Mucosa of descending colon (tissue), 3 donors: ENCODE measurements around the gene LARP1. TPM values are rescaled to one million over a fixed set of nuclear protein-coding genes. Genes with fewer than 3 reads are reported as not detected.

ENCODE experiments used
- ATAC-seq: fragments of 200-7000 bp; cut with Tn5 transposase; one replicate; pipeline ENCODE4 v1.9.1; 2020; ENCODE audit warnings: mild to moderate bottlenecking, moderate library complexity
- DNase-seq, 3 donors: peaks; one replicate each; pipeline ENCODE4 v3.0.0-alpha.2; 2020
- H3K36me3 ChIP-seq: fragments of 200-600 bp; one replicate; pipeline ENCODE4 v1.8.0; 2021; ENCODE audit warnings: low read depth, mild to moderate bottlenecking
- H3K4me1 ChIP-seq: fragments of 200-600 bp; one replicate; pipeline ENCODE4 v1.8.0; 2021; ENCODE audit warnings: low read depth, mild to moderate bottlenecking
- H3K4me3 ChIP-seq: fragments of 200-600 bp; one replicate; pipeline ENCODE4 v1.8.0; 2021; ENCODE audit warnings: mild to moderate bottlenecking
- H3K9me3 ChIP-seq: fragments of 200-600 bp; one replicate; pipeline ENCODE4 v1.8.0; 2021; ENCODE audit warnings: mild to moderate bottlenecking
- intact Hi-C, 2 donors: fragments of 100-400 bp; cut with DNase I in 1 of 2; cut with micrococcal nuclease in 1 of 2; formaldehyde crosslinking; loops; one replicate each; pipeline versions ENCODE4 v1.11.0 to v1.11.1; 2022; cut with DNase I, micrococcal nuclease
- long read RNA-seq, 2 donors: library from polyadenylated mRNA; unstranded; transcript quantifications; one replicate each; pipeline ENCODE4 v2.0.0, GENCODE V29; 2019 to 2021
- total RNA-seq, 3 donors: library from RNA; stranded (reverse); fragmentation: NEBNext Ultra II Directional in 2 of 3; extraction: Animal tissue kit (Norgen Biotek cat#: 25700) in 2 of 3; gene quantifications; one replicate each; pipeline versions ENCODE4 v1.2.1 to v1.2.4, GENCODE V29; 2021 to 2023
- TF ChIP-seq, protein P1 (sequence below): fragments of 200-600 bp; IDR thresholded peaks from one replicate; pipeline ENCODE4 v1.8.0; 2022; ENCODE audit warnings: antibody characterized with exemption, mild to moderate bottlenecking
- donor health status: DM: no; HTN: no; CAD: no; lungs with moderate emphysema.
- donor health status: DM: no; HTN: no; CAD: no.
- donor health status: DM: no; HTN: yes; CAD: no.

LARP1 gene
- total RNA-seq = 100 to 1,000 TPM; 127 to 157 (median 140) TPM
- long read RNA-seq, donor 1, partial matches to known transcripts = 15 of 54 reads
- long read RNA-seq, donor 1, other reads (novel, unspliced or antisense) = 36 of 54 reads
- long read RNA-seq, donor 2, partial matches to known transcripts = 2 of 14 reads
- long read RNA-seq, donor 2, other reads (novel, unspliced or antisense) = 10 of 14 reads

- ATAC-seq (peak; percentile 21), DNase-seq (peak in 2 of 3 donors; percentile 48 to 70)
- H3K36me3 ChIP-seq = no peaks in the 10 kb centered on the region
- TF ChIP-seq, protein P1, sequence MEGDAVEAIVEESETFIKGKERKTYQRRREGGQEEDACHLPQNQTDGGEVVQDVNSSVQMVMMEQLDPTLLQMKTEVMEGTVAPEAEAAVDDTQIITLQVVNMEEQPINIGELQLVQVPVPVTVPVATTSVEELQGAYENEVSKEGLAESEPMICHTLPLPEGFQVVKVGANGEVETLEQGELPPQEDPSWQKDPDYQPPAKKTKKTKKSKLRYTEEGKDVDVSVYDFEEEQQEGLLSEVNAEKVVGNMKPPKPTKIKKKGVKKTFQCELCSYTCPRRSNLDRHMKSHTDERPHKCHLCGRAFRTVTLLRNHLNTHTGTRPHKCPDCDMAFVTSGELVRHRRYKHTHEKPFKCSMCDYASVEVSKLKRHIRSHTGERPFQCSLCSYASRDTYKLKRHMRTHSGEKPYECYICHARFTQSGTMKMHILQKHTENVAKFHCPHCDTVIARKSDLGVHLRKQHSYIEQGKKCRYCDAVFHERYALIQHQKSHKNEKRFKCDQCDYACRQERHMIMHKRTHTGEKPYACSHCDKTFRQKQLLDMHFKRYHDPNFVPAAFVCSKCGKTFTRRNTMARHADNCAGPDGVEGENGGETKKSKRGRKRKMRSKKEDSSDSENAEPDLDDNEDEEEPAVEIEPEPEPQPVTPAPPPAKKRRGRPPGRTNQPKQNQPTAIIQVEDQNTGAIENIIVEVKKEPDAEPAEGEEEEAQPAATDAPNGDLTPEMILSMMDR = no peak
- H3K4me3 ChIP-seq = peak within 1 kb of the TSS; percentile 97
- intact Hi-C loops = no loop called here
- H3K4me1 ChIP-seq = peaks cover 25% of the 10 kb centered on the region
- no peaks in the 10 kb centered on the region for H3K9me3 ChIP-seq
Observed at GRCh38 chr5:154755361-154756008, at the start of gene LARP1. Gene LARP1, plus strand, starts transcription at chr5:154755377. Its CDS starts 381 bp downstream, at chr5:154755758.

DNA sequence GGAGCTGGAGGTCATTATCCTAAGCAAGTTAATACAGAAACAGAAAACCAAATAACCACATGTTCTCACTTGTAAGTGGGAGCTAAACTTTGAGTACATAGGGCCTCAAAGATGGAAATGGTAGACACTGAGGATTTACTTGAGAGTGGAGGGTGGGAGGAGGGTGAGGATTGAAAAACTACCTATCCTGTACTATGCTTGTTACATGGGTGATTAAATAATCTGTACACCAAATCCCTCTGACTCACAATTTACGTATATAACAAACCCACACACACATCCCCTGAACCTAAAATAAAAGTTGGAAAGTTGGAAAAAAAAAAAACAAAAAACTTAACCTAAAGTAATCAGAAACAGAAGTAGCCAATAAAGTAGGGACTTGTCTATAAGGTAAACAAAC is 48.8 kb upstream of the LARP1 start:
- intact Hi-C loops = no loop called here
- Histone ChIP-seq H3K4me1 (no peaks in the 10 kb centered on the region), H3K36me3 (no peaks in the 10 kb centered on the region), H3K4me3 (no peak overlapping the region), H3K9me3 (no peaks in the 10 kb centered on the region)
- TF ChIP-seq, protein P1 = no peak
- ATAC-seq (no peak), DNase-seq (no peak)

- no peaks in the 10 kb centered on the region for H3K36me3 ChIP-seq
- no peak for ATAC-seq
- TF ChIP-seq, protein P1 = no peak
- no peak overlapping the region for H3K4me3 ChIP-seq
- H3K4me1 ChIP-seq = no peaks in the 10 kb centered on the region
- intact Hi-C loops = no loop called here
- no peak for DNase-seq
- H3K9me3 ChIP-seq = no peaks in the 10 kb centered on the region
Observed at GRCh38 chr5:154707641-154708040, 47.5 kb upstream of the LARP1 start.

- ATAC-seq (no peak), DNase-seq (no peak)
- TF ChIP-seq, protein P1 = no peak
- intact Hi-C loops = no loop called here
- Histone ChIP-seq H3K4me3 (no peak overlapping the region), H3K9me3 (no peaks in the 10 kb centered on the region), H3K36me3 (no peaks in the 10 kb centered on the region), H3K4me1 (peaks cover 2% of the 10 kb centered on the region)
Observed at GRCh38 chr5:154708207-154708606, 47.0 kb upstream of the LARP1 start.

DNA sequence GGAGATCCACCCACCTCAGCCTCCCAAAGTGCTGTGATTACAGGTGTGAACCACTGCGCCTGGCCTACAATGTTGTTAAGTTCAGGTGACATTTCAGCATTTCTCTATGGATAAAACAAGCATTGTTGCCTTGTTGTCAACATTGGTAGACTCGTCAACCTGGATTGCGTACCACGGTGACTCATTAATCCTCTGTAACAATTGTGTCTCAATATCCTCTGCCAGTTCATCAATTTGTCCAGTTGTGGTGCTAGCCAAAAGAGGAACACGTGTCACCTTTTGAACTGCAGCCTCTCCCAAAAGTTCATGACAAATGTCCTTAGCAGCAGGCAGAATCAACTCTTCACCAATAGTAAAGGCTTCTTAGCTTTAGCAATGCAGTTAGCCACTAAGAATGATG is 46.3 kb upstream of the LARP1 start:
- no peak for ATAC-seq
- Histone ChIP-seq H3K4me1 (peaks cover 8% of the 10 kb centered on the region), H3K9me3 (no peaks in the 10 kb centered on the region), H3K36me3 (no peaks in the 10 kb centered on the region), H3K4me3 (no peak overlapping the region)
- intact Hi-C loops = no loop called here
- DNase-seq = no peak
- TF ChIP-seq, protein P1 = no peak
